Measurements from ENCODE around the gene SV2B.
"Not testable (repeated sequence)": the region's sequence is repeated elsewhere in the genome, so short reads cannot be mapped to it uniquely, and the experiment has no call there.

Gene SV2B

DNA sequence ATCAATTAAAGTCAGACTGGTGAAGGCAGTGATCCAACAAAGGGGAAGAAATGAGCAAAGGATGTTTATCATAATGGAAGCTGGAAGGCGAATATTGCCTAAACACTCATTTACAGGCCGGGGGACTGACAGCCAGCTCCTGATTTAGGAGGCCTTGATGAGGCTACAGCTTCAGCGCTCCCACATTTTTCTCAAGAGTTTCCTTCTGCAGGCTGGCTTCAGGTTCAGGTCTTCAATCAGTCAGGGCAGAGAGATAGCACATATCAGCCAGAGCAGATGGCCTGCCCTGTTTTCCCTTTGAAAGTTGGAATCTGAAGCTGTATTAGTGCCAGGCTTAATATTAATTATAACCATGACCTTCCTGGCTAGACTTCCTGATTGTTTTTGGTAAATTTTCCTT lies 218.9 kb downstream of the SV2B start:
- no peak for DNase-seq (ENCODE audit: low read depth)

DNA sequence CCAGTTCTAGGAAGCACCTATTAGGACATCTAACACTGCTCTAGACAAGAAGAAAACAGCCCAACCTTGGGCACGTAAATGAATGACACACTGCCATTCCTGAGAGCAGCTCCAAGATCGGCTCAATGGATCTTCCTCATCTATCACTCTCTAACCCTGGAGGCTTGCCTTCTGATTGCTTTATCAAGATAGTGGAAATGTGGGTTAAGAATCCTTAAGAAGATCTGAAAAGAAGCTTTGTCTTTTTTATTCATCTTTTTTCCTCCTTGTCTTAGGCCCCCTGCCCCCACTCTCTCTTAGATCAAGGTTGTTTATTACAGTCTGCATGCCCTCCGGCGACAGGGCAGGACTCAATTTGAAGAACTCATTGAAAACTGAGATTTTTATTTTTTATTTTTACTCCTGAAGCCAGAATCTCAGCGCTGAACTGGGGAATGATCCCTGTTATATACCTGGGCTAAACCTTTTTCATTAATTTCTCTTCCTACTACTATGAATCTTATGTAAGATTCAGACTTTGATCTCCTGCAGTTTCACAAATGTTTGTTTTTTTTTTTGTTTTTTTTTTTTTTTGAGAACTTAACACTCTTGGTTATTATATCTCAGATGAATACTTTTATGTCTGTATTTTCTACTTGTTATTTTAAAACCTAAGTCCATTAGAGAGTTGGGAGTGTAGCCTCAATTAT lies 219.5 kb downstream of the SV2B start:
- no peak for DNase-seq (ENCODE audit: low read depth)

DNA sequence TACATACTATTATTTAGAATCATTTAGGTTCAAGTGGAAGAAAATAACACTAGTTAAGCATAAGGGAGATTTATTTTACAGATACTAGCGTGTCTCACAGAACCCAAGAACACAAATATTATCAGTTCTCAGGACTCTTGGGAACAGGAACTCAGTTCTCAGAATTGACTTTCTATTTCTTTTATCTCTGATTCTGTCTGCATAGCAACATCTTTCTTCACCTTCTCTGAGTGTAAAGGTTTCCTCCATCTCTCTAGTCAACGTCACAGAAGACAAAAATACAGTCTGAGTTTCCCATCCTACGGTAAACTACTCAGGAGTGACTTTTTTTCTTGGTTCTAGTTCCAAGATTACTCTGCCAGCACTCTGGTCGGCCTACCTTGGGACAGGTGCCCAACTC lies 220.0 kb downstream of the SV2B start:
- no peak for DNase-seq (ENCODE audit: low read depth)

DNA sequence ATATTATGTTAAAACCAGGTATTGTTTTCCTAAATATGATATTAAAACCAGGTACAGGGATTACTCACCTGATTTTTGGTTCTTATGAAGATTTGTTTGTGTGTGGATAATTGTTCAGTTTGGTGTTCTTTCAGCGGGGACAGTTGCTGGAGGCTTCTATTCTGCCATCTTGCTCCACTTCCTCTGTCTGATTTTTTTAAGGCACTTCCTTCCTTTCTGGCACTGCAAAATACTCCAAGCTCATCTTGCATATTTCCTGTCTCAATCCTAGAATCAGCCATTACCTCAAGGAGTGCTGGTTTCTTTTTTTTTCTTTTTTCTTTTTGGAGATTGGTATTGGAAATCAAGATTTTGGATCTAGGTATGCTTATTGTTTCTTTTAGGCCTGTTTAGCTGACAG lies 229.9 kb downstream of the SV2B start:
- no peak for DNase-seq (ENCODE audit: low read depth)

DNA sequence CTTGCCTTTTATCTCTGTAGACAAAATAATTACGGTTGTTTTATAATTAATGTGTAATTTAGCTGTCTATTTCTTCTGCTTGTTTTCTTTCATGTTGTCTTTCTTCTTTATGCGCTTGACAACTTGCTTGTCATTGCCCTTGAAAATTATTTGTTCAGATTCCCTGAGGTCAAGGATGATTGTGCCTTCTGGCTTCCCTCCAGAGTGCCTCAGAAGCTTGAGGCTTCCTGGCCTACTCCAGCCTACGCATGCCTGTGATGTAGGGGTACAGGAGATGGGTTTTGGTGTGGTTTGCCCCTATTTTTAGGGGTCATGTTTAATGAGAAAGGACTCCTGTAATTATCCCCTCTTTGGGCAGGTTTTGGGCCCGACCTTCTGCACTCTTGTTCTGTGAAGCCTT lies 231.5 kb downstream of the SV2B start:
- DNase-seq (ENCODE audit: low read depth): no peak

DNA sequence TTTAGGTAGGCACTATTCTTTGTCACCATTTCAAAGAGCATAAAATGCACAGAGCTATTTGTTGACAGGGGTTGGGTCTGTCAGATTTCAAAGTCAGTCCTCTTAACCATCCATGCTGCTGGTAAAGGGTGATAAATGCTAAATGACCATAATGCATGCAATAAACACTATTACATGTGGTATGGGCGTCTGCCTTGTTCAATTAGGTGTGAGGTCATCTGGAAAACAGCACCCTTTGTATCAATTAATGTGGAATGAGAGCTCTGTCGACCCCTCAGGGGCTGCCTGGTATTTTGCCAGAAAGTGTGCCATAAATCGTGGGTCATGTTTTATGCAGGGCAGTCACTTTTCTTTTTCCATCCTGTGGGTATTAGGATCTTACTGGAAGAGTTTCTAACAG lies 235.6 kb downstream of the SV2B start:
- DNase-seq (ENCODE audit: low read depth): no peak

DNA sequence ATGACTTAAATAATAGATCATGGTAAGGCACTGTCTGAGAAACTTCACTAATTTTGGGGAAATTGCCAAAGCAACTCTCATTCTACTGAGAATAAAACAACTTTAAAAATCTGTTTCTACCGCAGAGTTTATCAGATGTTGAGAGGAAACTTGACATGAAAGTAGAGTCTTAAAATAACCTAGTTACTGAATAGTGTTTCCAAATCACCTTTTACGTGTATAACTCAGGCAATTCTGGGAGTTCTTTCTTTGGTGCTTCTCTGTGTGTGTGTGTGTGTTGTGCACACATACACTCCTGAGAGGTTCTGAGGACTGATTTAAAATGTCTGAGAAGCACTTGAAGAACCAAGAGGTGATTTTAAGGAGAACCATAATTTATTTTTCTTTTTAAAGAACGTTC lies 236.6 kb downstream of the SV2B start:
- no peak for DNase-seq (ENCODE audit: low read depth)

DNA sequence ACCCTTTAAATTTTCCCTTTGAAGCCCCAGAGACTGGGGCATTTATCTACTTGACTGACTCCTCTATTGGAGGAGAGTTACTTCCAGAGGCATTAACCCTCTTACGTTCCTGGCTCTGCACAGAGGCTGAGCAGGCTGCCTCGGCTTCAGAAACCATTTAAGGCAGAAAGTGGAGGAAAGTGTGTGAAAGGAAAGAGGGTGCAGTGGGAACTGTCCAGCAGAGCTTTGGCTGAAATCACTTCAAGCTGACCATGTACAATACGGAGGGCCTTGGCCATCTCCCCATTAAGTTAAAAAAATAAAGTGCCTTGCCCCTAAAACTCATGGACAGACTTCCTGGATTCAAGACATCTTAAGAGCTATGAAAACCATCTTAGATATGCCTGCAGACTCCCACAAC lies 238.7 kb downstream of the SV2B start:
- no peak for DNase-seq (ENCODE audit: low read depth)

DNA sequence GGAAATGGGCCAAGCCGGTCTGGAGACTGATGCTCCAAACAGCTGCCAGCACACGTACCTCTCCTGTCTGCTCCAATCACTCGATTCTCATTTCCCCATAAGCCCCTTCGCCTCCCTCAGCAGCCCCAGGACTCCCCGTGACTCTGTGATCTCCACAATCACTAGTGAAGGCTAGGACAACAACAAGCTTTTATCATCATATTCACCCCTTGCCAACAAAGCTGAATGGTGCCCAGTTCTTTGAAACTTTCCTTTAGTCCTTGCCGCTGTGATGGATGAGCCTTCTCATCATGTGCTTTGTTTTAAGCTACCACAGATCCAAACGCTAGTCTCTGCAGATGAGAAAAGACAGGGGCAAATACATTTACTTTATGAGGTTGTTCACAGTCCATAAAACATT lies 242.0 kb downstream of the SV2B start:
- DNase-seq (ENCODE audit: low read depth): no peak

DNA sequence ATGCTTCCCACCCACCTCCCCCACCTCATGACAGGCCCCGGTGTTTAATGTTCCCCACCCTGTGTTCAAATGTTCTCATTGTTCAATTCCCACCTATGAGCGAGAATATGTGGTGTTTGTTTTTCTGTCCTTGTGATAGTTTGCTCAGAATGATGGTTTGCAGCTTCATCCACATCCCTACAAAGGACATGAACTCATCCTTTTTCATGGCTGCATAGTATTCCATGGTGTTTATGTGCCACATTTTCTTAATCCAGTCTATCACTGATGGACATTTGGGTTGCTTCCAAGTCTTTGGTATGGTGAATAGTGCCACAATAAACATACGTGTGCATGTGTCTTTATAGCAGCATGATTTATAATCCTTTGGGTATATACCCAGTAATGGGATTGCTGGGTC lies 244.9 kb downstream of the SV2B start:
- DNase-seq (ENCODE audit: low read depth): not testable (repeated sequence)

DNA sequence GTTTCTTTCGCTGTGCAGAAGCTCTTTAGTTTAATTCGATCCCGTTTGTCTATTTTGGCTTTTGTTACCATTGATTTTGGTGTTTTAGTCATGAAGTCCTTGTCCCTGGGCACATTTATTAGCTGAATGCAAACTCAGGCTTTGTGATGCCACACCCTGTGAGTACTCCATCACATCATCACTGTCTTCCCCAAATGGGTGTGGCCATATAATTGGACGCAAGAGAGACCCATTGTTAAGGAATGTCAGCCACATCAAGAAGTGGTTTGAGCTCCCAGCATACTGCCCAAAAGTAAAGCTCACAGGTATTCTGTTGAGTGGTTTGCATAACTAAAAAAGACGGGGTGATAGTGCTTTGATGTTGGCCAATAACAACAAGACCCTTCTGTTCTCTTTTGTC lies 245.7 kb downstream of the SV2B start:
- no peak for DNase-seq (ENCODE audit: low read depth)

DNA sequence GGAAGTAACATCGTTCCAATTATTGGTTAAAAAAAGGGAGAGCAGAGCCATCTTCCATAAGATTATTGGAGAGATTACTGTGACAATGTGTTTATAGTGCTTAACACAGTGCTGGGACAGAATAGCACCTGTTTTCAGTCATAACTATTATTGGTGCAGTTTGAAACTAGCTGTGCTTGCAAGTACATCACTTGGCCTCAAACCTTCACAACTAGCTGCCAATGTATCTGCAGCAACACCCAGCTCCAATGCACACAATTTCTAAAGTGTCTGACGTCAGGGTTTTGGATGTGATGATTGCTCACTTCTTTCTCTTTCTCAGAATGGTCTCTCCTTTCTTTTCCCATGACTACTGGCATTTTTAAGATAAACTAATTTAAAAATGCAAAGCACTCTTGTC lies 246.2 kb downstream of the SV2B start:
- no peak for DNase-seq (ENCODE audit: low read depth)

DNA sequence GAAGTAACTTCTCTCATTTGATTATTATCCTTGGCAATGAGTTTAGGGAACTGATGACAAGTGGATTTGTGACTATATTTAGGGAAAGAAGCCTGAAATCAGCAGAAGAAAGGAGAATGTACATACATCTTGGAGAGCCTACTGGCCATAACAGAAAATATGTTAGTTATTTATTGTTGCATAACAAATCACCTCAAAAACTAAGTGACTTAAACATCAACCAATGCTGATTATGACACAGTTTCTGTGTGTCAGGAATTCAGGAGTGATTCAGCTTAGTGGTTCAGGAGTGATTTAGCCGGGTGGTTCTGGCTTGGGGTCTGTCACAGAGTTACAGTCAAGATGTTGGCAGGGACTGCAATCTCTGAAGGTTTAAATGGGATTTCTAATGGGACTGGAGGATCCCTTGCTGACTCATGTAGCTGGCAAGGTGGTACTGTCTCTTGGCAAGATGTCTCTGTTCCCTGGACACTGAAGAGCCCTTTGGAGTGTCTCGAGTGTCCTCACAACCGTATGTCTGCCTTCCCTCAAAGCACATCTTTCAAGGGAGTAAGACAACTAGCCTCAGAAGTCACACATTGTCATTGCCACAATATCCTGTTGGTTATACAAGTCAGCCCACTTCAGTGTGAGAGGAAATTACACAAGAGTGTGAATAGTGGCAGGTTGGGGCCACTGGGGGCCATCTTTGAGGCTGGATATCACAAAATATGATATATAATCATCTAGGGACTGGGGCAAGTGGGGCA lies 248.9 kb downstream of the SV2B start:
- DNase-seq (ENCODE audit: low read depth): no peak
